HG03095 (cell line): Measurements from ENCODE around the gene MYO9B.
A peak's percentile ranks its signal among the peaks of the same experiment; 100 is the strongest.

ENCODE experiments used
- ATAC-seq: cut with Tn5 transposase; IDR thresholded peaks from one replicate; pipeline ENCODE4 v1.9.1; 2021; ENCODE audit warnings: moderate library complexity; ENCODE audit not compliant: unreplicated experiment

MYO9B gene

GRCh38 chr19:17061205-17061604, 14.4 kb upstream of the MYO9B start:
- ATAC-seq = no peak

GRCh38 chr19:17061691-17062090, 13.9 kb upstream of the MYO9B start:
- no peak for ATAC-seq

- ATAC-seq = no peak
Observed at GRCh38 chr19:17063428-17063827, 12.1 kb upstream of the MYO9B start.

GRCh38 chr19:17069193-17069592, 6.4 kb upstream of the MYO9B start:
- ATAC-seq = no peak

- ATAC-seq = no peak
Observed at GRCh38 chr19:17070421-17070820, 5.2 kb upstream of the MYO9B start.

GRCh38 chr19:17070912-17071311, 4.7 kb upstream of the MYO9B start:
- no peak for ATAC-seq

- ATAC-seq = no peak
Observed at GRCh38 chr19:17073869-17074633, 1.5 kb upstream of the MYO9B start.

- no peak for ATAC-seq
Observed at GRCh38 chr19:17074634-17075034, 943 bp upstream of the MYO9B start.

GRCh38 chr19:17075864-17076542, 426 bp downstream of the MYO9B start:
- ATAC-seq = no peak

- ATAC-seq = no peak
Observed at GRCh38 chr19:17076543-17076991, 990 bp downstream of the MYO9B start.

GRCh38 chr19:17077447-17078028, 2.0 kb downstream of the MYO9B start:
- no peak for ATAC-seq

- no peak for ATAC-seq
Observed at GRCh38 chr19:17078036-17078919, 2.7 kb downstream of the MYO9B start.

GRCh38 chr19:17078920-17079709, 3.5 kb downstream of the MYO9B start:
- no peak for ATAC-seq

GRCh38 chr19:17079710-17080439, 4.3 kb downstream of the MYO9B start:
- peak; percentile 42 for ATAC-seq

GRCh38 chr19:17080440-17080801, 4.8 kb downstream of the MYO9B start:
- no peak for ATAC-seq

GRCh38 chr19:17081672-17082630, 6.4 kb downstream of the MYO9B start:
- ATAC-seq = no peak

GRCh38 chr19:17086120-17086519, 10.5 kb downstream of the MYO9B start:
- no peak for ATAC-seq

GRCh38 chr19:17086834-17087233, 11.3 kb downstream of the MYO9B start:
- ATAC-seq = no peak

GRCh38 chr19:17088552-17088951, 13.0 kb downstream of the MYO9B start:
- ATAC-seq = no peak
